CD4-positive, alpha-beta T cell treated with Interferon gamma for 1 hour (primary cell): ENCODE measurements around the gene LGALS7B.
"Not testable (repeated sequence)": the region's sequence is repeated elsewhere in the genome, so short reads cannot be mapped to it uniquely, and the experiment has no call there.

Experiments used
- DNase-seq: peaks from one replicate; pipeline ENCODE4 v3.0.0-alpha.2; 2020

LGALS7B gene

GRCh38 chr19:38797781-38798180 is 8.8 kb downstream of the LGALS7B start:
- DNase-seq, result not testable (repeated sequence)

- DNase-seq, result no peak
Observed at GRCh38 chr19:38799104-38799503, 10.1 kb downstream of the LGALS7B start.

- DNase-seq, result no peak
Observed at GRCh38 chr19:38800577-38801347, 11.8 kb downstream of the LGALS7B start.

GRCh38 chr19:38801359-38802095 is 12.5 kb downstream of the LGALS7B start:
- DNase-seq, result no peak

GRCh38 chr19:38803543-38803942 is 14.5 kb downstream of the LGALS7B start:
- no peak for DNase-seq

GRCh38 chr19:38805180-38805579 is 16.2 kb downstream of the LGALS7B start:
- DNase-seq, result no peak

- no peak for DNase-seq
Observed at GRCh38 chr19:38806371-38806770, 17.4 kb downstream of the LGALS7B start.

GRCh38 chr19:38807374-38808098 is 18.5 kb downstream of the LGALS7B start:
- not testable (repeated sequence) for DNase-seq

GRCh38 chr19:38808741-38809140 is 19.7 kb downstream of the LGALS7B start:
- DNase-seq, result no peak

- no peak for DNase-seq
Observed at GRCh38 chr19:38809592-38810252, 20.7 kb downstream of the LGALS7B start.

- no peak for DNase-seq
Observed at GRCh38 chr19:38812009-38812840, 23.2 kb downstream of the LGALS7B start.

- DNase-seq, result no peak
Observed at GRCh38 chr19:38812841-38813320, 23.9 kb downstream of the LGALS7B start, which contains the start of gene LGALS4. Gene LGALS4 (minus strand): TSS chr19:38812945. CDS start chr19:38812886, 59 bp downstream.

- DNase-seq, result no peak
Observed at GRCh38 chr19:38813323-38813722, 24.3 kb downstream of the LGALS7B start.

- DNase-seq, result not testable (repeated sequence)
Observed at GRCh38 chr19:38813932-38814331, 24.9 kb downstream of the LGALS7B start.

GRCh38 chr19:38815059-38816001 is 26.3 kb downstream of the LGALS7B start:
- no peak for DNase-seq

GRCh38 chr19:38816131-38816750 is 27.2 kb downstream of the LGALS7B start:
- DNase-seq, result no peak

GRCh38 chr19:38817081-38817480 is 28.1 kb downstream of the LGALS7B start:
- no peak for DNase-seq

- DNase-seq, result no peak
Observed at GRCh38 chr19:38819231-38819920, 30.4 kb downstream of the LGALS7B start.

GRCh38 chr19:38821230-38821825 is 32.3 kb downstream of the LGALS7B start:
- not testable (repeated sequence) for DNase-seq
